ENCODE data around the gene TPRX1. TPM values are rescaled to one million over a fixed set of nuclear protein-coding genes. Genes with fewer than 3 reads are reported as not detected.
"Not testable (repeated sequence)": the region's sequence is repeated elsewhere in the genome, so short reads cannot be mapped to it uniquely, and the experiment has no call there.

TPRX1 gene
- total RNA-seq, 1 donor from 2014 or later = not detected

- H3K27me3 Mint-ChIP-seq (ENCODE audit: unreplicated experiment) = peaks cover 4% of the 10 kb centered on the region
- no peaks in the 10 kb centered on the region for H3K36me3 Mint-ChIP-seq (ENCODE audit: low read depth, unreplicated experiment)
- peak; percentile 11 for TF ChIP-seq CTCF (IDR thresholded peaks at IDR 0.05; ENCODE audit: unreplicated experiment)
- H3K9me3 Mint-ChIP-seq (ENCODE audit: unreplicated experiment) = no peaks in the 10 kb centered on the region
- no peaks in the 10 kb centered on the region for H3K4me1 Mint-ChIP-seq (ENCODE audit: unreplicated experiment)
- DNase-seq (ENCODE audit: low spot score) = no peak
- no peak overlapping the region for H3K27ac Mint-ChIP-seq (ENCODE audit: unreplicated experiment)
- H3K4me3 Mint-ChIP-seq (ENCODE audit: unreplicated experiment) = no peak overlapping the region
These were observed 9.6 kb upstream of the TPRX1 start for GRCh38 chr19:47813995-47814328.

GRCh38 chr19:47813304-47813994 lies 9.1 kb upstream of the TPRX1 start:
- DNase-seq (ENCODE audit: low spot score) = peak; percentile 89
- H3K4me3 Mint-ChIP-seq (ENCODE audit: unreplicated experiment) = no peak overlapping the region
- H3K9me3 Mint-ChIP-seq (ENCODE audit: unreplicated experiment) = no peaks in the 10 kb centered on the region
- no peaks in the 10 kb centered on the region for H3K36me3 Mint-ChIP-seq (ENCODE audit: low read depth, unreplicated experiment)
- peak; percentile 71 for TF ChIP-seq CTCF (IDR thresholded peaks at IDR 0.05; ENCODE audit: unreplicated experiment)
- peaks cover 4% of the 10 kb centered on the region for H3K27me3 Mint-ChIP-seq (ENCODE audit: unreplicated experiment)
- no peaks in the 10 kb centered on the region for H3K4me1 Mint-ChIP-seq (ENCODE audit: unreplicated experiment)
- H3K27ac Mint-ChIP-seq (ENCODE audit: unreplicated experiment) = peak overlapping the region; percentile 18

GRCh38 chr19:47806435-47806834 lies 2.1 kb upstream of the TPRX1 start:
- no peak for TF ChIP-seq CTCF (IDR thresholded peaks at IDR 0.05; ENCODE audit: unreplicated experiment)
- Mint-ChIP-seq H3K27ac (ENCODE audit: unreplicated experiment) (no peak overlapping the region), H3K4me1 (ENCODE audit: unreplicated experiment) (no peaks in the 10 kb centered on the region), H3K36me3 (ENCODE audit: low read depth, unreplicated experiment) (no peaks in the 10 kb centered on the region), H3K27me3 (ENCODE audit: unreplicated experiment) (peaks cover 1% of the 10 kb centered on the region), H3K9me3 (ENCODE audit: unreplicated experiment) (no peaks in the 10 kb centered on the region), H3K4me3 (ENCODE audit: unreplicated experiment) (no peak overlapping the region)
- DNase-seq (ENCODE audit: low spot score) = no peak

GRCh38 chr19:47805313-47805712 lies 962 bp upstream of the TPRX1 start:
- no peak overlapping the region for H3K4me3 Mint-ChIP-seq (ENCODE audit: unreplicated experiment)

GRCh38 chr19:47803671-47804070 lies 680 bp downstream of the TPRX1 start:
- not testable (repeated sequence) for H3K27ac Mint-ChIP-seq (ENCODE audit: unreplicated experiment); H3K4me1 Mint-ChIP-seq (ENCODE audit: unreplicated experiment); DNase-seq (ENCODE audit: low spot score); H3K27me3 Mint-ChIP-seq (ENCODE audit: unreplicated experiment); H3K4me3 Mint-ChIP-seq (ENCODE audit: unreplicated experiment); H3K36me3 Mint-ChIP-seq (ENCODE audit: low read depth, unreplicated experiment); H3K9me3 Mint-ChIP-seq (ENCODE audit: unreplicated experiment)

More at GRCh38 chr19:47805313-47805712, 962 bp upstream of the TPRX1 start:
- Mint-ChIP-seq H3K27me3 (ENCODE audit: unreplicated experiment) (peaks cover 1% of the 10 kb centered on the region), H3K36me3 (ENCODE audit: low read depth, unreplicated experiment) (no peaks in the 10 kb centered on the region), H3K27ac (ENCODE audit: unreplicated experiment) (no peak overlapping the region), H3K4me1 (ENCODE audit: unreplicated experiment) (no peaks in the 10 kb centered on the region), H3K9me3 (ENCODE audit: unreplicated experiment) (no peaks in the 10 kb centered on the region)
- no peak for DNase-seq (ENCODE audit: low spot score)
- TF ChIP-seq CTCF (IDR thresholded peaks at IDR 0.05; ENCODE audit: unreplicated experiment) = no peak

GRCh38 chr19:47803148-47803547 lies 1.2 kb downstream of the TPRX1 start:
- not testable (repeated sequence) for H3K9me3 Mint-ChIP-seq (ENCODE audit: unreplicated experiment); H3K27me3 Mint-ChIP-seq (ENCODE audit: unreplicated experiment); H3K36me3 Mint-ChIP-seq (ENCODE audit: low read depth, unreplicated experiment); H3K4me1 Mint-ChIP-seq (ENCODE audit: unreplicated experiment); H3K27ac Mint-ChIP-seq (ENCODE audit: unreplicated experiment); H3K4me3 Mint-ChIP-seq (ENCODE audit: unreplicated experiment); DNase-seq (ENCODE audit: low spot score)
